HFFc6 (cell line): Measurements from ENCODE around the gene YKT6. TPM values are rescaled to one million over a fixed set of nuclear protein-coding genes. Genes with fewer than 3 reads are reported as not detected.
A peak's percentile ranks its signal among the peaks of the same experiment; 100 is the strongest.
"Not testable (repeated sequence)": the region's sequence is repeated elsewhere in the genome, so short reads cannot be mapped to it uniquely, and the experiment has no call there.

Experiments used
- DNase-seq: peaks from one replicate; pipeline ENCODE4 v3.0.0-alpha.2; 2018
- H3K27ac Mint-ChIP-seq: 2 replicates; pipeline ENCODE4 v1.8.0; 2020; ENCODE audit warnings: mild to moderate bottlenecking, mixed read lengths
- H3K27me3 Mint-ChIP-seq: 2 replicates; pipeline ENCODE4 v1.8.0; 2021; ENCODE audit warnings: mild to moderate bottlenecking, moderate library complexity, mixed read lengths; ENCODE audit not compliant: insufficient read depth
- H3K36me3 Mint-ChIP-seq: 2 replicates; pipeline ENCODE4 v1.8.0; 2021; ENCODE audit warnings: low read depth, mixed read lengths
- H3K4me1 Mint-ChIP-seq: 2 replicates; pipeline ENCODE4 v1.8.0; 2020; ENCODE audit warnings: low read depth, mixed read lengths
- H3K4me3 Mint-ChIP-seq: 2 replicates; pipeline ENCODE4 v1.8.0; 2020; ENCODE audit warnings: mild to moderate bottlenecking, moderate library complexity, mixed read lengths
- H3K9me3 Mint-ChIP-seq: 2 replicates; pipeline ENCODE4 v1.8.0; 2020; ENCODE audit warnings: mild to moderate bottlenecking, mixed read lengths
- total RNA-seq, 6 experiments: library from RNA; stranded (reverse); fragmentation: NEBNext Ultra II Directional; extraction: Animal tissue kit (Norgen Biotek cat#: 25700); gene quantifications; 2 replicates in 1 of 6; 3 replicates in 5 of 6; pipeline ENCODE4 v1.2.3, GENCODE V29; 2021
- TF ChIP-seq, protein P1 (sequence below): fragments of 200-600 bp; sonication (generic); IDR thresholded peaks from 2 replicates; pipeline ENCODE4 v1.5.0; 2021; ENCODE audit warnings: antibody characterized with exemption, mild to moderate bottlenecking

Gene YKT6
- total RNA-seq, 6 experiments from 2014 or later: 155 to 174 (median 167) TPM

DNA sequence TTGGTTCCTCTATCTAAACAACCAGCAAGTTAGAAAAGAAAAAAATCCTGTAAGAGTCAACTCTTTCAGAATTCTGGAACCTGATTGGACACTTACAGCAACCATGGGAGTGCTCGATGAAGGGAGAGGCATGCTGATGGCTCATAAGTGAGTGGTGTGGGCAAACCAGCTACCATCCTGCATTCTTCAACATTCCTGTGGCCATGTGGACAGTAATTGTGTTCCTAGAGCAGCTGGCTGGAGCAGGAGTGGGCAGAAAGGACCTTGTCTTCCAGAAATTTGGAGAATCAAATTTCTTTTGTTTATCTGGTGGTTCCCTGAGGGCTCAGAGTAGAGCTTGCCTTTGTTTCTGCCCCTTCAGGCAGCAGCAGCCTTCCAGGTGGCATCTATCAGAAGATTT lies 37.2 kb upstream of the YKT6 start:
- H3K9me3 Mint-ChIP-seq: no peaks in the 10 kb centered on the region
- peak overlapping the region; percentile 80 for H3K27ac Mint-ChIP-seq
- TF ChIP-seq, protein P1, sequence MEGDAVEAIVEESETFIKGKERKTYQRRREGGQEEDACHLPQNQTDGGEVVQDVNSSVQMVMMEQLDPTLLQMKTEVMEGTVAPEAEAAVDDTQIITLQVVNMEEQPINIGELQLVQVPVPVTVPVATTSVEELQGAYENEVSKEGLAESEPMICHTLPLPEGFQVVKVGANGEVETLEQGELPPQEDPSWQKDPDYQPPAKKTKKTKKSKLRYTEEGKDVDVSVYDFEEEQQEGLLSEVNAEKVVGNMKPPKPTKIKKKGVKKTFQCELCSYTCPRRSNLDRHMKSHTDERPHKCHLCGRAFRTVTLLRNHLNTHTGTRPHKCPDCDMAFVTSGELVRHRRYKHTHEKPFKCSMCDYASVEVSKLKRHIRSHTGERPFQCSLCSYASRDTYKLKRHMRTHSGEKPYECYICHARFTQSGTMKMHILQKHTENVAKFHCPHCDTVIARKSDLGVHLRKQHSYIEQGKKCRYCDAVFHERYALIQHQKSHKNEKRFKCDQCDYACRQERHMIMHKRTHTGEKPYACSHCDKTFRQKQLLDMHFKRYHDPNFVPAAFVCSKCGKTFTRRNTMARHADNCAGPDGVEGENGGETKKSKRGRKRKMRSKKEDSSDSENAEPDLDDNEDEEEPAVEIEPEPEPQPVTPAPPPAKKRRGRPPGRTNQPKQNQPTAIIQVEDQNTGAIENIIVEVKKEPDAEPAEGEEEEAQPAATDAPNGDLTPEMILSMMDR: no peak
- H3K27me3 Mint-ChIP-seq: peaks cover 19% of the 10 kb centered on the region
- peaks cover 33% of the 10 kb centered on the region for H3K4me1 Mint-ChIP-seq
- peak overlapping the region; percentile 53 for H3K4me3 Mint-ChIP-seq
- peak; percentile 95 for DNase-seq
- no peaks in the 10 kb centered on the region for H3K36me3 Mint-ChIP-seq

DNA sequence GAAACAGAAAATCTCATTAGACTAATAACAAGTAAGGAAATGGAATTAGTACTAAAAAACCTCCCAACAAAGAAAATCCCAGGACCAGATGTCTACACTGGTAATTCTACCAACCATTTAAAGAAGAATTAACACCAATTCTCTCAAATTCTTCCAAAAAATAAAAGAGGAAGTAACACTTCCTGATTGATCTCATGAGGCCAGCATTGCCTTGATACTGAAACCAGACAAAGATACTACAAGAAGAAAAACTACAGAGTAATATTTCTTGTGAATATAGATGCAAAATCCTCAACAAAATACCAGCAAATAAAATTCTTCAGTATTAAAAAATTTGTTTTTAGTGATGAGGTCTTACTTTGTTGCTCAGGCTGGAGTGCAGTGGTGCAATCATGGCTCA lies 32.9 kb upstream of the YKT6 start:
- H3K27me3 Mint-ChIP-seq: peaks cover 18% of the 10 kb centered on the region; the same call in 1 of the 2 replicates
- H3K4me1 Mint-ChIP-seq: peaks cover 20% of the 10 kb centered on the region
- no peak overlapping the region for H3K4me3 Mint-ChIP-seq
- no peaks in the 10 kb centered on the region for H3K36me3 Mint-ChIP-seq
- no peak overlapping the region for H3K27ac Mint-ChIP-seq
- H3K9me3 Mint-ChIP-seq: no peaks in the 10 kb centered on the region
- TF ChIP-seq, protein P1: no peak
- DNase-seq: no peak

DNA sequence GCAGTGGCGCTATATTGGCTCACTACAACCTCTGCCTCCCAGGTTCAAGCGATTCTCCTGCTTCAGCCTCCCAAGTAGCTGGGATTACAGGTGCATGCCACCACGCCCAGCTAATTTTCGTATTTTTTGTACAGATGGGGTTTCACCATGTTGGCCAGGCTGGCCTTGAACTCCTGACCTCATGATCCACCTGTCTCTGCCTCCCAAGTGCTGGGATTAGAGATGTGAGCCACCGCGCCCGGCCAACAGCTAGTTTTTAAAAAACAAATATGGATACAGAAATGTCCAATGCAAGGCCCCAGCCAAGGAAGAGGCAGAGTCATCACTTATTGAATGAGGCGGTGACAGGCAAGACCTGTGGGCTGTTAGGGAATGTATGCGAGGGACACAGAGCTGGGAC lies 28.9 kb upstream of the YKT6 start:
- H3K4me1 Mint-ChIP-seq, DNase-seq, H3K36me3 Mint-ChIP-seq, H3K4me3 Mint-ChIP-seq, H3K27ac Mint-ChIP-seq, H3K9me3 Mint-ChIP-seq: not testable (repeated sequence)
- H3K27me3 Mint-ChIP-seq: peaks cover 36% of the 10 kb centered on the region

DNA sequence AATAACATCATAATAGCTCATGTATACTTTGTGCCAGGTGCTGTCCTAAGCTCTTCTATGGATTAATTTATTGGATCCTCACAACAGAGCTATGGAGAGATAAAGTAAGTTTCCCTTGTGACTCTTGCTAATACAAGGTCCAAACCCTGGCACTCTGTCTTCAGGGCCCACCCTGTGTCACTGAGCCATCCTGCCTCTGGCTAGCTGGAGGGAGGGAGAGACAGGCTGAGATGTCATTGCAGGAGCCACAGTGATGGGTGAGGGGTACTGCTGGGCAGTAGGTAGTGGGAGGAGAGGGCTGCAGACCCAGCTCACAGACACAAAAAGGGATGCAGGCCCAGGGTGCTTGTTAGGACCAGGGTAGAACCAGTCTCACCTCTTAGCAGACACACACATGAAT lies 28.4 kb upstream of the YKT6 start:
- Mint-ChIP-seq H3K27ac (no peak overlapping the region), H3K9me3 (no peaks in the 10 kb centered on the region), H3K4me3 (no peak overlapping the region), H3K27me3 (peaks cover 33% of the 10 kb centered on the region), H3K36me3 (no peaks in the 10 kb centered on the region), H3K4me1 (peaks cover 1% of the 10 kb centered on the region)
- DNase-seq: no peak
- TF ChIP-seq, protein P1: no peak

DNA sequence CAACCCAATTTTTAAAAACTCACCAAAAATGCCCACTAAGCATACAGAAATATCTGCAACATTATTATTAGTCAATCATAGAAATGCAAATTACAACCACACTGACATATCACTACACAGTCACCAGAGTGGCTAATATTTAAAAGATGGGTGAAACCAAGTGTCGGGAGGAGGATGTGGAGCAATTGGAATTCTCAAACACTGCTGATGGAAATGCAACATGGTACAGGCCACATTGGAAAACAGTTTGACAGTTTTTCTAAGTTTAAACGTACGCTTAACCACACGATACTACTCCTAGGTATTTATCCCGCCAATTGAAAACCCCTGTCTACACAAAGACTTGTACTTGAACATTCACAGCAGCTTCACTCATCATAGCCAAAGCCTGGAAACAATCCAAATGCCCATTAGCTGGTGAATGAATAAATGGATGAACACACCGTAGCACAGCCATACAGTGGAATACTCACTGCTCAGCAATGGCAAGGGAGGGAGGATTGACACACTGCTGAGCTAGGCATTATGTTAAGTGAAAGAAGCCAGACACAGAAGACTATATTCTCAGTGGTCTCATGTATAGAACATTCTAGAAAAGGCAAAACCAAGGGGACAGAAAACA lies 27.9 kb upstream of the YKT6 start:
- H3K36me3 Mint-ChIP-seq: no peaks in the 10 kb centered on the region

More for the DNA sequence above, 27.9 kb upstream of the YKT6 start:
- TF ChIP-seq, protein P1: no peak
- H3K27ac Mint-ChIP-seq: no peak overlapping the region
- H3K4me3 Mint-ChIP-seq: no peak overlapping the region
- no peaks in the 10 kb centered on the region for H3K9me3 Mint-ChIP-seq
- peaks cover 7% of the 10 kb centered on the region for H3K4me1 Mint-ChIP-seq
- no peak for DNase-seq
- peaks cover 28% of the 10 kb centered on the region for H3K27me3 Mint-ChIP-seq
